CD4-positive, alpha-beta T cell treated with Interleukin-17A for 4 hours (primary cell): ENCODE data around the gene TAF11.
"Not testable (repeated sequence)": the region's sequence is repeated elsewhere in the genome, so short reads cannot be mapped to it uniquely, and the experiment has no call there.

Experiments
- DNase-seq: peaks from one replicate; pipeline ENCODE4 v3.0.0-alpha.2; 2020; ENCODE audit warnings: mixed read lengths

Gene TAF11

DNA sequence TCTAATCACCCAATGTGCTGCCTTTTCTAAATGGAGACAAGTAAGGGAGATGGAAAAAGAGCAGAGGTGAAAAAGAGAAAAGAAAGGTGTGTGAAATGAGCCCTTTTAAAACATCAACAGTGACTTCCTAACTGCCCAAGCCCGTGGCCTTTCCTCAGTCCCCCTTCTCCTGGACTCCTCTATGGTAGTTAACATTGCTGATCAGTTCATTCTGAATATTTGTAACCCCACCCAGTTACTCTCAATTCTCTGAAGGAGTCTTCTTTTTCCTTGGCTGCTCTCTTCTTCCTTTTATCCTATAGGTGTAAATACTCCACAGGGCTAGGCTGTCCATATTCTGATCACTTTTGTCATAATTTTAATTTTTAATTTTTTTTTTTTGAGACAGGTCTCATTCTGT, 27.1 kb downstream of the TAF11 start:
- DNase-seq: no peak

DNA sequence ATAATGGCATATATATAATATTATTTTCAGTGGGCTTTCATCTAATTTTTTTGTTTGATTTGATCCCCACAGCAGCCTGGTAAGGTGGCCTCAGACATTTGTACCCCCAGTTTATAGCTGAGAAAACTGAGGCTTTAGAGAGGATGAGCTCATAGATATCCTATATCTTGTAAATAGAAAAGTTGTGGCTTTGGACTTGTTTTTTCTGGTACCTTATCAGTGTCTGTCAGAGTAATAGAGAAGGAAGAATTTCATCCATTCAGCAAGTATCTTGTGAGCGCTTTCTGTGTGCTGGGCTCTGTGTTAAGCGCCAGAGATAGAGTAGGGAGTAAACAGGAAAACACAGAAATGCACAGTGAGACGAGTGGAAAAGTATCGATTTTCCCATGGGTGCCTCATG, 27.9 kb downstream of the TAF11 start:
- no peak for DNase-seq

DNA sequence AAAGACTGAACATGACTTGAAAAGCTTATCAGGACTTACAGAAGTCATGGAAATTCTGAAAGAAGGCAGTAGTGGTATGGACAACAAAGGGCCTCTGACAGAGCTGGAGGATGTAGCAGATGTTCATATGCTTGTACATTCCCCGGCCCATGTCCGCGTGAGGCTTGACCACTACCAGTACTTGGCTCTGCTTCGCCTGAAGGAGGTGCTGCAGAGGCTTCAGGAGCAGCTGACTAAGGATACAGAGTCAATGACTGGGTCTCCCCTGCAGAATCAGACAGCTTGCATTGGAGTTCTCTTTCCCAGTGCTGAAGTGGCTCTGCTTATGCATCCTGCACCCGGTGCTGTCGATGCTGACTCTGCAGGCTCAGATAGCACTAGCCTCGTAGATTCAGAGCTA, 29.2 kb downstream of the TAF11 start:
- DNase-seq: no peak

DNA sequence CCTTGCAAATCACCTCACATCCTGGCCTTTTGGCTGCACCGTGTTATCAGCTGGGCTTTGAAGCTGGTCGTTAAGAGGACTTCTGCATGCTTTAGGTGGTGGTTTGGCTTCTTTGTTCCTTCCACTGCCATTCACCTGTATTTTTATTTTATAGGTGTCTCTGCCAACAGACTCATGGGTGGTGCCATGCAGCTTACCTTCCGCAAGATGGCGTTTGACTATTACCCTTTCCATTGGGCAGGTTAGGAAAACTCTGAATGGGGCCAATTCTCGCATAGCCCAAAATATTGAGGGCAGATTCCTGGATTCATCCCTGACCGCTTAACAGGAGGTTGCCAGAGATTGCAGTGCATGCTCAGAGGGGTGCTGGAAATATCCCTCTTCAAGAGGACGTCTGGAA, 32.4 kb downstream of the TAF11 start:
- DNase-seq: no peak

DNA sequence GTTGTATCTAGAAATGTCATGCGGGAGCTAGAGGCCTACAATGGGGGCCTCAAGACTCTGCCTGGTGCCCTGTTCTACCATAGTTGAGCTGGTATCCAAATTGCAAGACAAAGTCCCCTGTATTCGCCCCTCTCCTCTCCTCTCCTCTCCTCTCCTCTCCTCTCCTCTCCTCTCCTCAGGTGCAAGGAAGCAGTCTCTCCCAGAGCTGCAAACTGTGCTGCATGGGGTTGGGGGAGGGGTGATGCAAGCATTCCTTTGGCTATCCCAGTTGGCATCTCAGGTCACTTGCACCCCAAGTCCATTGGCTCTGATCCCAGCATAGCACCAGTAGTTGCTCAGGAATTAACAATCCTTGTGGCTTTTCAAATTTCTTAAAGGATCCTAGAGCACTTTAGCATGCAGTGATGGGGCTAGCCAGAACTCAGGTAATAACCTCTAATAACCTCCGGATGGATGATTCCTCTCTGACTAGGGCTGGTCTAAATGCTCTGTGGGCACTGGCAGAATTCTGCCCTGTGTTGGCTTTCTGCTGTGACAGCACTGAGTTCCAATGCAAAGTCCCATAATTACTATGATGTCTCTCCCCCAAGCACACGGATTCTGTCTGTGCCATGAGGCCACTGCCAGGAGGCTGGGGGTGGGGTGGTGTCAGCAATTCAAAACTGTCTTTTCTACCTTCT, 35.3 kb downstream of the TAF11 start:
- DNase-seq: no peak

DNA sequence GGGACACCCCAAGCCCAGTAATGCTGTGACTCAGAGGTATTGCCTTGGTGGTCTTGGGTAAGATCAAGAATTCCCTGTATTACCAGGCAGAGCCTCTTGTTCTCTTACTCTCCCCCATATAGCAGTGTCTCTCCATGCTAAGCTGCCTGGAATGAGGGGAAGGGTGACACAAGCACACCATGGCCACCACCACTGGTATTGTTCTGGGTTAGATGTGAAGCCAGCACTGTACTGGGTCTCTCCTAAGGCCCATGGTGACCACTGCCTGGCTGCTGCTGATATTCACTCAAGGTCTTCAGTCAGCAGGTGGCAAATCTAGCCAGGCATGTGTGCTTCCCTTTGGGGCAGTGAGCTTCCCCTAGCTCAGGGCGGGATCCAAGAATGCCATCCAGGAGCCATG, 36.5 kb downstream of the TAF11 start:
- no peak for DNase-seq

DNA sequence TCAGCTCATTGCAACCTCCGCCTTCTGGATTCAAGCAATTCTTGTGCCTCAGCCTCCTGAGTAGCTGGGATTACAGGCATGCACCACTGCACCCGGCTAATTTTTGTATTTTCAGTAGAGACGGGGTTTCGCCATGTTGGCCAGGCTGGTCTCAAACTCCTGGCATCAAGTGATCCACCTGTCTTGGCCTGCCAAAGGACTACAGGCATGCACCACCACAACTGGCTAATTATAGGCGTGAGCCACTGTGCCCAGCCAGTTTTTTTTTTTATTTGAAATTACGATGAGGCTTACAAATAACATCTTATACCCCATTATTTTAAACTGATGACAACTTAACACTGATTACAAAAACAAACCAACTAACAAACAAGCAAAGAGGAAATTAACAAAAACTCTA, 38.8 kb downstream of the TAF11 start:
- not testable (repeated sequence) for DNase-seq

DNA sequence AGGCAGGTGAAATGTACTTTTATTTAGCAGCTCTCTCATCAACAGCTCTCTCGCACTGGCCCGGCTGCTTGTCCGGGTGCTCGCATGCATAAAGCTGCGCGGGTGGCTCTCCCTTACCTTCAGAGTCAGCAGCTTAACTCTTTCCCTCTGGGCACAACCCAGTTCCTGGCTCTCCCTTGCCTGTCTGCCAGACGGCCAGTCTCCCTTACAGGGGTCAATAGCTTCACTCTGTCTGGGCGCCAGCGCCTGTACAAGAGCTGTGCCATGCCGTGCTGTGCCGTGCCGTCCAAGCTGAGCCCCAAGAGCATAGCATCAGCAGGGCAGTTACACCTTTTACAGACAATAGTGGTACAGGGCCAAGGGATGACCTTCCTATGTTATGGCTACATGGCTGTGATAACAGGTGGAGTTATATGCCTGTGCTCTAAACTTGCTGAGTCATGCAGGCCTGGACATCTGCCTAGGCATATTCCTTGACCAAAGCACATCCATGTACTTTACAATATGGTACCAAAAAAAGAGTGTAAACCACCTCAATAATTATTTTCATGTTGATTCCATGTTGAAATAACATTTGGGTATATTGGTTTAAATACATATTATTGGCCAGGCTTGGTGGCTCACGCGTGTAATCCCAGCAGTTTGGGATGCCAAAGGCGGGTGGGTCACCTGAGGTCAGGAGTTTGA, 48.0 kb downstream of the TAF11 start:
- DNase-seq: no peak

DNA sequence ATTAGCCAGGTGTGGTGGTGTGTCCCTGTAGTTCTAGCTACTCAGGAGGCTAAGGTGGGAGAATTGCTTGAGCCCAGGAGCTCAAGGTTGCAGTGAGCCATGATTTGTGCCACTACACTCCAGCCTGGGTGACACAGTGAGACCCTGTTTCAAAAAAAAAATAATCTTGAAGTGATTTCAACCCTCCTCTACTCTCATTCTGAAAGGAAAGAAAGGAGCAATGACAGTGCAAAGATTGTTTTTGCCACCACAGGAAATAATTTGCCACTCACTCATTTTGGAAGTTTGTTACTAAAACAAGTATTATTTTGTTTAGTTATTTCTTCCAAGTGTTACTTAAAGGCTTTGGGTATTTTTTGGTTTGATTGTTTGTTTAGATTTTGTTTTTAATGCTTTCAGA, 50.3 kb downstream of the TAF11 start:
- DNase-seq: no peak

DNA sequence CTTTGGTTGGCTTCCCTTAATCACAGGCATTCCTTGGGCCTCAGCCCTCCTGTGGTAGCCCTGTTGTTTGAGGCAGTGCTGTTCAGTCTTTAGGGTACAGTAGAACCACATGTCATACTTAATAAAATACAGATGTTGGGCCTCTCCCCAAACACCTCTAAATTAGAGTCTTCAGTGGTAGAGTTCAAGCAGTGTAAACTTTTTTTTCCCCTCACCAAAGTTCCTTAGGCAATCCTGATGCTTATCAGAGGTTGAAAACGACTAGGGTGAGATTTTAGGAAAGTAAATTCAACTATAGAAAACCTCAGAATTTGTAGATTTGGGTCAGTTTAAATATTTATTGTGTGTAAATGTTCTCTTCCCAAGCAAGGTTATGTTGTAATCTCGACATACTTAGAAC, 51.4 kb downstream of the TAF11 start:
- DNase-seq: no peak

DNA sequence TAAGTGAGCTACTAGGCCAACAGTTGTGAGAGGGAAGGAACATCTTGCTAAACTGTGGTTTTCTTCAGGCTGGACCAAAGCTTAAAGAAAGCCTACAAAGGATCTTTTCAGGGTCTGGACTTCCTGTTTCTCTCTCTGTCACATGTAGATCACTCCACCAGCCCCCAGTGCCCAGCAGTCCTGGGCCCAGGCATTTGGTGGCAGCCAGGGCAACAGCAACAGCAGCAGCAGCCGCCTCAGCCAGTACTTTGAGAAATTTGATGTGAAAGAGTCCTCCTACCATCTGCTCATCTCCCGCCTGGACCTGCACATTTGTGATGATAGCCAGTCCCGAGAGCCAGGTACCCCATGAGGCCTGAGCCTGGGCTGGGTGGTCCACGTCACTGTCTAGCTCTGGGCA, 51.8 kb downstream of the TAF11 start:
- DNase-seq: no peak

DNA sequence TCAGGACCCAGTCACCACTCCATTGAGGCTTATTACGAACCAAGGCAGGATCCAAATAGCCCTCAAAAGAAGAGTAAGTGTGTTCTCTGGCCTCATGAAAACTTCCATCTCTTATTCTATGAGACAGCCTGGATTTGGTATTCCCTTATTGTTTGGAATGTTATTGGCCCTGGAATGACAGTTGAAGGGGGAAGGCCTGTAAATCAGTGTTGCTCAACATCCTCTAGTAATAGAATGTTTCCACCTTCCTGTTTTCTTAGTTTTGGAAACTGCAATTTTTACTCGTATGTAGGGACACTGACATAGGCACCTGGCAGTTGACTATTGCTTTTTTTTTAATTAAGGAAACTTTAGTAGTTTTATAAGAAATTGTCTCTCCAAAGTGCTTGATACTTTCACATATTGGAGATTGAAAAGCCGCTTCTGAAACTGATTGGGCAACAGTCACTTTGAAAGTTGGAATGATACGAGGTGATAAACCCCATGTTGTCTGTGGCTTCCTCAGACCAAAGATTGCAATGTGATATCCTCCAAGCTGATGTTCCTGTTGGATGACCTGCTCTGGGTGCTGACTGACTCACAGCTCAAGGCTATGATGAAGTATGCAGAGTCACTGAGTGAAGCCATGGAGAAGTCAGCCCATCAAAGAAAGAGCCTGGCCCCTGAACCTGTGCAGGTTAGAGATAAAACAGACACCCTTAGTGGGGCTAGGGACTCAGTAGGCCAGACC, 52.9 kb downstream of the TAF11 start:
- DNase-seq: no peak

DNA sequence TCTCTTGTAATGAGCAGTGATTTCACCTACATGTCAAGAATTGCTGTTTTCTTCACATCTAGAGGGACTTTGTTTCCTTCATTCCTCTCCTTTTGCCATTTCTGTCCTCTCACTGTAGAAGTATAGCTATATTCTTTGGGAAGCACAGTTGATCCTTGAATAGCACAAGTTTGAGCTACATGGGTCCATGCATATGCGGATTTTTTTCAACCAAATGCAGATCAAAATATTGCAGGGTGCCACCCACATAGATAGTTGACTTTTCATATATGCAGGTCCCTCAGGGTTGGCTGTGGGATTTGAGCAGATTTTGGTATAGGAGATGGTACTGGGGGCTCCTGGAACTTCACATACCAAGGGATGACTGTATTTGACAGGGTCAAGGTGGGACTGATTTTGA, 54.9 kb downstream of the TAF11 start:
- DNase-seq: no peak

DNA sequence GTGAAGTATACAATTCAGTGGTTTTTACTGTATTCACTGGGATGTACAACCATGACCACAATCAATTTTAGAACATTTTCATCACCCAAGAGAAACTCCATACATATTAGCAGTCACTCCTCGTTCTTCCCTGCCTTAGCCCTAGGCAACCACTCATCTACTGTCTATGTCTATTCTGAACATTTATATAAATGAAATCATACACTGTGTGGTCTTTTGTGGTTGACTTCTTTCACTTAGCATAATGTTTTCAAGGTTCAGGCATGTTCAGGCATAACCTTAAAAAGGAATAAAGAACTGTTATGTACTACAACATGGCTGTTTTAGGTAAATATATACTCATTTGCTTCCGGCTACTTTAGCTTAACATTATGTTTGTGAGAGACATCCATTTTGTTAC, 58.7 kb downstream of the TAF11 start:
- no peak for DNase-seq
